Stimulated activated CD8-positive, alpha-beta memory T cell treated with anti-CD3 and anti-CD28 coated beads, Interleukin-7, amount 100 ng/mL, for 4 hours (primary cell): ENCODE measurements around the gene ELL.

ENCODE experiments used
- DNase-seq, 2 donors: peaks; one replicate each; pipeline ENCODE4 v3.0.0-alpha.2; 2020; ENCODE audit warnings: low read depth in 2 of 2

ELL gene

GRCh38 chr19:18469069-18469846, 52.6 kb downstream of the ELL start:
- DNase-seq: peak in 1 of 2 donors; percentile 33

- DNase-seq: no peak
These were observed 53.4 kb downstream of the ELL start for GRCh38 chr19:18468517-18468916.

- DNase-seq: no peak
These were observed 53.9 kb downstream of the ELL start for GRCh38 chr19:18467978-18468377.

- no peak for DNase-seq
These were observed 55.5 kb downstream of the ELL start for GRCh38 chr19:18466354-18466753.

- DNase-seq: no peak
These were observed 55.9 kb downstream of the ELL start for GRCh38 chr19:18465964-18466339.

GRCh38 chr19:18465214-18465963, 56.5 kb downstream of the ELL start:
- DNase-seq: no peak

GRCh38 chr19:18464646-18465045, 57.2 kb downstream of the ELL start:
- no peak for DNase-seq

- DNase-seq: no peak
These were observed 60.4 kb downstream of the ELL start for GRCh38 chr19:18461471-18461870.

- no peak for DNase-seq
These were observed 61.0 kb downstream of the ELL start for GRCh38 chr19:18460900-18461299.

- DNase-seq: no peak
These were observed 64.2 kb downstream of the ELL start for GRCh38 chr19:18457483-18458331.

GRCh38 chr19:18456974-18457373, 64.9 kb downstream of the ELL start:
- no peak for DNase-seq

GRCh38 chr19:18456279-18456678, 65.6 kb downstream of the ELL start:
- DNase-seq: no peak

GRCh38 chr19:18453269-18454024, 68.4 kb downstream of the ELL start:
- no peak for DNase-seq

GRCh38 chr19:18452386-18452785, 69.5 kb downstream of the ELL start:
- DNase-seq: no peak

GRCh38 chr19:18450931-18451836, 70.7 kb downstream of the ELL start:
- DNase-seq: peak; percentile 65 to 68

- DNase-seq: no peak
These were observed 71.6 kb downstream of the ELL start for GRCh38 chr19:18450021-18450930.

- no peak for DNase-seq
These were observed 72.3 kb downstream of the ELL start for GRCh38 chr19:18449552-18449951.

GRCh38 chr19:18446811-18447359, 75.0 kb downstream of the ELL start:
- DNase-seq: no peak

GRCh38 chr19:18446145-18446810, 75.6 kb downstream of the ELL start:
- DNase-seq: no peak
